Muscle of back (tissue), 11 donors: ENCODE data around the gene TIAM1. TPM values are rescaled to one million over a fixed set of nuclear protein-coding genes. Genes with fewer than 3 reads are reported as not detected.

Source experiments
- DNase-seq, 3 donors: peaks; one replicate each; pipeline versions ENCODE4 v3.0.0 to v3.0.0-alpha.2; 2013
- polyA plus RNA-seq, 10 donors: library from polyadenylated mRNA; unstranded; fragments of 120-200 nt; gene quantifications; one replicate each; pipeline ENCODE4 v1.2.1, GENCODE V29; 2013; ENCODE audit not compliant: insufficient read length in 10 of 10

TIAM1 gene
- polyA plus RNA-seq, 10 donors: 8.6 to 23.1 (median 12.9) TPM

GRCh38 chr21:31205412-31205811 lies 138.6 kb downstream of the TIAM1 start:
- DNase-seq: no peak

- no peak for DNase-seq
Observed at GRCh38 chr21:31204801-31205200, 139.3 kb downstream of the TIAM1 start.

GRCh38 chr21:31203431-31204054 lies 140.5 kb downstream of the TIAM1 start:
- DNase-seq: peak in 2 of 3 donors; percentile 24 to 47

- peak; percentile 73 to 86 (median 81) for DNase-seq
Observed at GRCh38 chr21:31201548-31201947, 142.5 kb downstream of the TIAM1 start.

GRCh38 chr21:31201144-31201543 lies 142.9 kb downstream of the TIAM1 start:
- no peak for DNase-seq

- DNase-seq: peak; percentile 53 to 77 (median 59)
Observed at GRCh38 chr21:31198575-31198974, 145.5 kb downstream of the TIAM1 start.

GRCh38 chr21:31196724-31197123 lies 147.3 kb downstream of the TIAM1 start:
- DNase-seq: no peak

GRCh38 chr21:31195334-31196015 lies 148.6 kb downstream of the TIAM1 start:
- no peak for DNase-seq

- no peak for DNase-seq
Observed at GRCh38 chr21:31194510-31195293, 149.4 kb downstream of the TIAM1 start.

- no peak for DNase-seq
Observed at GRCh38 chr21:31193761-31194160, 150.3 kb downstream of the TIAM1 start.

GRCh38 chr21:31191553-31191952 lies 152.5 kb downstream of the TIAM1 start:
- no peak for DNase-seq

- no peak for DNase-seq
Observed at GRCh38 chr21:31190516-31190915, 153.5 kb downstream of the TIAM1 start.

GRCh38 chr21:31187499-31187898 lies 156.6 kb downstream of the TIAM1 start:
- no peak for DNase-seq

- DNase-seq: no peak
Observed at GRCh38 chr21:31186916-31187315, 157.1 kb downstream of the TIAM1 start.

- no peak for DNase-seq
Observed at GRCh38 chr21:31185663-31186062, 158.4 kb downstream of the TIAM1 start.

GRCh38 chr21:31184876-31185275 lies 159.2 kb downstream of the TIAM1 start:
- no peak for DNase-seq

- DNase-seq: no peak
Observed at GRCh38 chr21:31184459-31184858, 159.6 kb downstream of the TIAM1 start.

- no peak for DNase-seq
Observed at GRCh38 chr21:31182231-31183140, 161.6 kb downstream of the TIAM1 start.

- DNase-seq: no peak
Observed at GRCh38 chr21:31181082-31181750, 162.8 kb downstream of the TIAM1 start.

GRCh38 chr21:31180256-31181081 lies 163.6 kb downstream of the TIAM1 start:
- peak; percentile 30 to 67 (median 53) for DNase-seq
